A549 (cell line): Measurements from ENCODE around the gene MED22.

Experiments used
- EHMT2 ChIP-seq: fragments of 200-600 bp; sonication (generic); IDR thresholded peaks from 2 replicates; pipeline ENCODE4 v1.6.1; 2016; ENCODE audit warnings: antibody characterized with exemption, low read depth, mild to moderate bottlenecking, moderate library complexity
- EP300 ChIP-seq, 2 experiments: fragments of >200 bp; sonication (Bioruptor Twin); formaldehyde crosslinking; IDR thresholded peaks; 2 replicates in 1 of 2; 3 replicates in 1 of 2; pipeline ENCODE4 v1.6.1; 2016 to 2017
- ESRRA ChIP-seq: fragments of 150-350 bp; IDR thresholded peaks from 2 replicates; pipeline ENCODE4 v1.6.1; 2014; ENCODE audit warnings: mild to moderate bottlenecking, low read length, borderline replicate concordance
- FOSL2 ChIP-seq, 2 experiments: fragments of 450-650 bp in 1 of 2; fragments of >200 bp in 1 of 2; sonication (Bioruptor Twin) in 1 of 2; formaldehyde crosslinking; IDR thresholded peaks; 2 replicates each; pipeline versions ENCODE4 v1.5.0 to v1.6.1; 2016 to 2020; ENCODE audit warnings: mild to moderate bottlenecking in 1 of 2, moderate library complexity in 1 of 2
- KDM5A ChIP-seq: fragments of 200-600 bp; sonication (generic); IDR thresholded peaks from 2 replicates; pipeline ENCODE4 v1.6.1; 2016; ENCODE audit warnings: antibody characterized with exemption, mild to moderate bottlenecking
- MAX ChIP-seq: IDR thresholded peaks from 2 replicates; pipeline ENCODE4 v1.6.1; 2012
- MYC ChIP-seq: IDR thresholded peaks from 2 replicates; pipeline ENCODE4 v1.6.1; 2012; ENCODE audit warnings: mild to moderate bottlenecking, inconsistent platforms, low read length, improper control_type of control experiment, borderline replicate concordance
- POLR2A ChIP-seq: IDR thresholded peaks from 2 replicates; pipeline ENCODE4 v1.6.1; 2012; ENCODE audit warnings: mild to moderate bottlenecking, low read length
- RCOR1 ChIP-seq: fragments of 150-350 bp; IDR thresholded peaks from 2 replicates; pipeline ENCODE4 v1.6.1; 2014; ENCODE audit warnings: antibody characterized with exemption, low read length, low read depth
- RFX5 ChIP-seq: fragments of 450-650 bp; IDR thresholded peaks from 2 replicates; pipeline ENCODE4 v1.7.1; 2014; ENCODE audit warnings: antibody characterized with exemption, mild to moderate bottlenecking, moderate library complexity
- SMC3 ChIP-seq: fragments of >200 bp; sonication (Bioruptor Twin); formaldehyde crosslinking; IDR thresholded peaks from 3 replicates; pipeline ENCODE4 v1.6.1; 2018; ENCODE audit warnings: inconsistent platforms
- TP53 ChIP-seq: fragments of 250-450 bp; sonication (Bioruptor Pico); IDR thresholded peaks from 2 replicates; pipeline ENCODE4 v1.5.0; 2021; ENCODE audit warnings: mild to moderate bottlenecking, moderate library complexity
- ZC3H11A ChIP-seq: fragments of 450-650 bp; IDR thresholded peaks from 2 replicates; pipeline ENCODE4 v1.6.1; 2014; ENCODE audit warnings: antibody characterized with exemption, mild to moderate bottlenecking
- TF ChIP-seq, protein P1 (sequence below): fragments of >200 bp; sonication (Bioruptor Twin); formaldehyde crosslinking; IDR thresholded peaks from 3 replicates; pipeline ENCODE4 v1.5.1; 2016

- no peak for TF ChIP-seq POLR2A
- no peak for TF ChIP-seq TP53 (CRISPR knock-in tag)
- TF ChIP-seq, protein P1, sequence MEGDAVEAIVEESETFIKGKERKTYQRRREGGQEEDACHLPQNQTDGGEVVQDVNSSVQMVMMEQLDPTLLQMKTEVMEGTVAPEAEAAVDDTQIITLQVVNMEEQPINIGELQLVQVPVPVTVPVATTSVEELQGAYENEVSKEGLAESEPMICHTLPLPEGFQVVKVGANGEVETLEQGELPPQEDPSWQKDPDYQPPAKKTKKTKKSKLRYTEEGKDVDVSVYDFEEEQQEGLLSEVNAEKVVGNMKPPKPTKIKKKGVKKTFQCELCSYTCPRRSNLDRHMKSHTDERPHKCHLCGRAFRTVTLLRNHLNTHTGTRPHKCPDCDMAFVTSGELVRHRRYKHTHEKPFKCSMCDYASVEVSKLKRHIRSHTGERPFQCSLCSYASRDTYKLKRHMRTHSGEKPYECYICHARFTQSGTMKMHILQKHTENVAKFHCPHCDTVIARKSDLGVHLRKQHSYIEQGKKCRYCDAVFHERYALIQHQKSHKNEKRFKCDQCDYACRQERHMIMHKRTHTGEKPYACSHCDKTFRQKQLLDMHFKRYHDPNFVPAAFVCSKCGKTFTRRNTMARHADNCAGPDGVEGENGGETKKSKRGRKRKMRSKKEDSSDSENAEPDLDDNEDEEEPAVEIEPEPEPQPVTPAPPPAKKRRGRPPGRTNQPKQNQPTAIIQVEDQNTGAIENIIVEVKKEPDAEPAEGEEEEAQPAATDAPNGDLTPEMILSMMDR, result no peak
- no peak for TF ChIP-seq EP300 (IDR thresholded peaks at IDR 0.05)
- no peak for TF ChIP-seq RFX5
- TF ChIP-seq SMC3, result no peak
- no peak for TF ChIP-seq MYC
- no peak for TF ChIP-seq EHMT2
- no peak for TF ChIP-seq FOSL2 (IDR thresholded peaks at IDR 0.05)
- no peak for TF ChIP-seq FOSL2 (CRISPR knock-in tag; IDR thresholded peaks at IDR 0.05)
- no peak for TF ChIP-seq KDM5A
- TF ChIP-seq ZC3H11A, result no peak
- no peak for TF ChIP-seq ESRRA
- TF ChIP-seq RCOR1, result no peak
- no peak for TF ChIP-seq MAX
These were observed 19.3 kb upstream of the MED22 start for GRCh38 chr9:133367221-133367620.
